ENCODE measurements around the gene FXYD2. TPM values are rescaled to one million over a fixed set of nuclear protein-coding genes. Genes with fewer than 3 reads are reported as not detected.

Gene FXYD2
- total and polyA plus RNA-seq, 2 donors from 2014 or later, result 2,527 to 9,664 TPM

- DNase-seq, result peak in 2 of 5 donors; percentile 47 to 84
Measured at GRCh38 chr11:117818041-117818873, 6.3 kb downstream of the FXYD2 start.

DNA sequence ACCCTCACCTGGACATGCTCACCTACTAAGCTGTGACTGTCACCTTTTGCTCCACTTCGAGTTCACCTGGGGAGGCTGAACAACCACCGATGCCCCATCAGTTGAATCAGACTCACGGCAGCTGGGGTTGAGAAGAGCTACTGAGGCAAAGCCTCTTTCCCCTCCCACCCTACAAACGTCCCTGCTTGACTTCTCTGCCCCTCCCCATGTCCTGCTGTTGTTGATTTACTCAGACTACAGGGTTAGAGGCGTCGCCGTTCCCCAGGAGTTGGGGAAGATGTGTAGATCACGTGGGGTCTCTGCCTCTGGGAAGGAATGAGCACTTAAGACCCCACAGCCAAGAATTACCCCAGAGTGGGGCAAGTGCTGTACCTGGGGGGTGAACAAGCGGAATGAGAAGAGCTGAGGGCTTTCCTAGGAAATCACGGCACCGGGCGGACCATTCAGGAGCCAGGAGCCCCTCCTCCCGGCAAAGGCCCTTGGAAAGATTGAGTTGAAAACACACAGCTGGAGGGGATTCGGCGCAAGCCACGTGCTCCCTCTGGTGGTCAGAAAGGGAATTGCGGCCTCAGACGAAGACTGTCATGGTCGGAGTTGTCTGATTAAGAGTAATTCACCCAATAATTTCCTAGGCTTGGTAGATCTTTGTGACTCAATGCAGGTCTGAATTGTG, 7.0 kb downstream of the FXYD2 start:
- peaks cover 0 to 16% (median 2%) of the 10 kb centered on the region in 3 donors for H3K36me3 ChIP-seq (ENCODE audit: control insufficient read depth in 2 of 3, insufficient read depth in 3 of 3, low read length in 3 of 3)
- peak overlapping the region in 1 of 3 donors; percentile 81 for H3K9ac ChIP-seq (ENCODE audit: low read length in 3 of 3)
- FAIRE-seq (no peak), DNase-seq (peak; percentile 92 to 95 (median 94))
- H3K27me3 ChIP-seq (ENCODE audit: control insufficient read depth, insufficient read depth, low read length), result no peaks in the 10 kb centered on the region
- peak overlapping the region in 2 of 3 donors; percentile 11 to 33 for H3K4me3 ChIP-seq (ENCODE audit: low read length in 3 of 3)
- no peaks in the 10 kb centered on the region for H3K9me3 ChIP-seq (ENCODE audit: control insufficient read depth in 2 of 3, insufficient read depth in 1 of 3, low read length in 3 of 3)
- TF ChIP-seq, protein P1, sequence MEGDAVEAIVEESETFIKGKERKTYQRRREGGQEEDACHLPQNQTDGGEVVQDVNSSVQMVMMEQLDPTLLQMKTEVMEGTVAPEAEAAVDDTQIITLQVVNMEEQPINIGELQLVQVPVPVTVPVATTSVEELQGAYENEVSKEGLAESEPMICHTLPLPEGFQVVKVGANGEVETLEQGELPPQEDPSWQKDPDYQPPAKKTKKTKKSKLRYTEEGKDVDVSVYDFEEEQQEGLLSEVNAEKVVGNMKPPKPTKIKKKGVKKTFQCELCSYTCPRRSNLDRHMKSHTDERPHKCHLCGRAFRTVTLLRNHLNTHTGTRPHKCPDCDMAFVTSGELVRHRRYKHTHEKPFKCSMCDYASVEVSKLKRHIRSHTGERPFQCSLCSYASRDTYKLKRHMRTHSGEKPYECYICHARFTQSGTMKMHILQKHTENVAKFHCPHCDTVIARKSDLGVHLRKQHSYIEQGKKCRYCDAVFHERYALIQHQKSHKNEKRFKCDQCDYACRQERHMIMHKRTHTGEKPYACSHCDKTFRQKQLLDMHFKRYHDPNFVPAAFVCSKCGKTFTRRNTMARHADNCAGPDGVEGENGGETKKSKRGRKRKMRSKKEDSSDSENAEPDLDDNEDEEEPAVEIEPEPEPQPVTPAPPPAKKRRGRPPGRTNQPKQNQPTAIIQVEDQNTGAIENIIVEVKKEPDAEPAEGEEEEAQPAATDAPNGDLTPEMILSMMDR (IDR thresholded peaks at IDR 0.05; ENCODE audit: borderline replicate concordance, extremely low read depth, insufficient read depth), result peak; percentile 99
- H3K4me1 ChIP-seq (ENCODE audit: control insufficient read depth in 2 of 3, insufficient read depth in 2 of 3, low read depth in 1 of 3, low read length in 3 of 3), result peaks cover 8 to 58% (median 51%) of the 10 kb centered on the region in 3 donors
- peak overlapping the region; percentile 79 to 98 for H3K27ac ChIP-seq (ENCODE audit: low read depth in 2 of 2, low read length in 2 of 2)
- intact Hi-C loops (cut with DNase I), result no loop called here

More at GRCh38 chr11:117818041-117818873, 6.3 kb downstream of the FXYD2 start:
- Histone ChIP-seq H3K9ac (ENCODE audit: low read length in 3 of 3) (peak overlapping the region in 2 of 3 donors; percentile 13 to 81), H3K9me3 (ENCODE audit: control insufficient read depth in 2 of 3, insufficient read depth in 1 of 3, low read length in 3 of 3) (no peaks in the 10 kb centered on the region), H3K27me3 (ENCODE audit: control insufficient read depth, insufficient read depth, low read length) (no peaks in the 10 kb centered on the region), H3K27ac (ENCODE audit: low read depth in 2 of 2, low read length in 2 of 2) (peak overlapping the region; percentile 79 to 98), H3K4me1 (ENCODE audit: control insufficient read depth in 2 of 3, insufficient read depth in 2 of 3, low read depth in 1 of 3, low read length in 3 of 3) (peaks cover 8 to 58% (median 51%) of the 10 kb centered on the region in 3 donors), H3K4me3 (ENCODE audit: low read length in 3 of 3) (no peak overlapping the region), H3K36me3 (ENCODE audit: control insufficient read depth in 2 of 3, insufficient read depth in 3 of 3, low read length in 3 of 3) (peaks cover 0 to 23% (median 2%) of the 10 kb centered on the region in 3 donors)
- intact Hi-C loops (cut with DNase I), result no loop called here
- FAIRE-seq, result no peak
- TF ChIP-seq, protein P1 (IDR thresholded peaks at IDR 0.05; ENCODE audit: borderline replicate concordance, extremely low read depth, insufficient read depth), result no peak

- Histone ChIP-seq H3K9me3 (ENCODE audit: control insufficient read depth in 2 of 3, insufficient read depth in 1 of 3, low read length in 3 of 3) (no peaks in the 10 kb centered on the region), H3K4me3 (ENCODE audit: low read length in 3 of 3) (peak overlapping the region in 1 of 3 donors; percentile 33), H3K27me3 (ENCODE audit: control insufficient read depth, insufficient read depth, low read length) (no peaks in the 10 kb centered on the region), H3K9ac (ENCODE audit: low read length in 3 of 3) (peak overlapping the region in 2 of 3 donors; percentile 67 to 81), H3K36me3 (ENCODE audit: control insufficient read depth in 2 of 3, insufficient read depth in 3 of 3, low read length in 3 of 3) (peaks cover 0 to 12% (median 2%) of the 10 kb centered on the region in 3 donors), H3K4me1 (ENCODE audit: control insufficient read depth in 2 of 3, insufficient read depth in 2 of 3, low read depth in 1 of 3, low read length in 3 of 3) (peaks cover 8 to 54% (median 50%) of the 10 kb centered on the region in 3 donors), H3K27ac (ENCODE audit: low read depth in 2 of 2, low read length in 2 of 2) (peak overlapping the region; percentile 79 to 98)
- intact Hi-C loops (cut with DNase I), result no loop called here
- TF ChIP-seq, protein P1 (IDR thresholded peaks at IDR 0.05; ENCODE audit: borderline replicate concordance, extremely low read depth, insufficient read depth), result no peak
- FAIRE-seq (no peak), DNase-seq (peak in 2 of 5 donors; percentile 35 to 85)
Measured at GRCh38 chr11:117816846-117817367, 7.6 kb downstream of the FXYD2 start.

All from kidney (tissue), 14 donors.